Tibial nerve (tissue), 4 donors: ENCODE measurements around the gene HOXC4. TPM values are rescaled to one million over a fixed set of nuclear protein-coding genes. Genes with fewer than 3 reads are reported as not detected.

Experiments
- DNase-seq, 2 donors: peaks; one replicate each; pipeline ENCODE4 v3.0.0-alpha.2; 2019; ENCODE audit warnings: low spot score in 2 of 2
- H3K27ac ChIP-seq, 4 donors: fragments of 200-600 bp; sonication (generic) in 3 of 4; one replicate each; pipeline ENCODE4 v1.5.1; 2017 to 2019; ENCODE audit warnings: mild to moderate bottlenecking in 1 of 4
- H3K27me3 ChIP-seq, 2 donors: fragments of 200-600 bp; sonication (generic) in 1 of 2; one replicate each; pipeline versions ENCODE4 v1.5.1 to v1.6.0; 2017 to 2019
- H3K36me3 ChIP-seq, 3 donors: fragments of 200-600 bp; sonication (generic); one replicate each; pipeline ENCODE4 v1.5.1; 2018 to 2019
- H3K4me1 ChIP-seq, 4 donors: fragments of 200-600 bp; sonication (generic) in 3 of 4; one replicate each; pipeline ENCODE4 v1.5.1; 2017 to 2019
- H3K4me3 ChIP-seq, 4 donors: fragments of 200-600 bp; sonication (generic) in 3 of 4; one replicate each; pipeline ENCODE4 v1.5.1; 2017 to 2019; ENCODE audit warnings: mild to moderate bottlenecking in 1 of 4, moderate library complexity in 1 of 4
- H3K9me3 ChIP-seq, 4 donors: fragments of 200-600 bp; sonication (generic) in 3 of 4; one replicate each; pipeline ENCODE4 v1.5.1; 2017 to 2019
- CTCF ChIP-seq, 5 experiments: fragments of 200-600 bp in 3 of 5; fragments of 450-650 bp in 2 of 5; sonication (generic) in 3 of 5; IDR thresholded peaks; one replicate each; pipeline ENCODE4 v1.5.1; 2016 to 2019; ENCODE audit warnings: antibody characterized with exemption in 5 of 5, mild to moderate bottlenecking in 3 of 5, moderate library complexity in 2 of 5
- EP300 ChIP-seq, 2 donors: sonication (generic); formaldehyde crosslinking; IDR thresholded peaks; one replicate each; pipeline ENCODE4 v1.6.1; 2017; ENCODE audit warnings: antibody characterized with exemption in 2 of 2, mild to moderate bottlenecking in 1 of 2
- POLR2A ChIP-seq, 2 donors: fragments of 450-650 bp; IDR thresholded peaks; one replicate each; pipeline ENCODE4 v1.6.1; 2017; ENCODE audit warnings: antibody characterized with exemption in 2 of 2, mild to moderate bottlenecking in 2 of 2, moderate library complexity in 2 of 2
- WGBS, 2 donors: methylation state at CpG; one replicate each; pipeline ENCODE4 v1.1.5; 2018; 5-methylcytosine and 5-hydroxymethylcytosine counted together
- total RNA-seq, 4 donors: library from RNA; depleted of rRNA; stranded (reverse); fragments of >200 nt; gene quantifications; one replicate each; pipeline ENCODE4 v1.1.0, GENCODE V29; 2016

HOXC4 gene
- total RNA-seq, 4 donors from 2014 or later, result 2.7 to 8.1 (median 4.1) TPM

- H3K4me3 ChIP-seq, result peak overlapping the region; percentile 53 to 74 (median 62)
- H3K36me3 ChIP-seq, result no peaks in the 10 kb centered on the region
- H3K4me1 ChIP-seq, result peaks cover 0 to 87% (median 29%) of the 10 kb centered on the region in 4 donors
- H3K27me3 ChIP-seq, result peaks cover 0 to 30% of the 10 kb centered on the region in 2 donors
- WGBS, 2 donors, result 10 to 22% methylated on average over 10 of the region's 10 CpGs
- peak overlapping the region; percentile 87 to 99 (median 96) for H3K27ac ChIP-seq
- TF ChIP-seq EP300 (IDR thresholded peaks at IDR 0.05), result no peak
- no peak for TF ChIP-seq POLR2A (IDR thresholded peaks at IDR 0.05)
- TF ChIP-seq CTCF (IDR thresholded peaks at IDR 0.05), result no peak
- H3K9me3 ChIP-seq, result no peaks in the 10 kb centered on the region
- no peak for DNase-seq
Measured at GRCh38 chr12:54019924-54020590, 33.6 kb upstream of the HOXC4 start.

- 18 to 25% methylated on average over 23 of the region's 23 CpGs for WGBS, 2 donors
- H3K4me3 ChIP-seq, result peak overlapping the region; percentile 53 to 74 (median 62)
- DNase-seq, result no peak
- no peaks in the 10 kb centered on the region for H3K36me3 ChIP-seq
- TF ChIP-seq POLR2A (IDR thresholded peaks at IDR 0.05), result no peak
- no peak for TF ChIP-seq CTCF (IDR thresholded peaks at IDR 0.05)
- no peak for TF ChIP-seq EP300 (IDR thresholded peaks at IDR 0.05)
- H3K4me1 ChIP-seq, result peaks cover 0 to 87% (median 30%) of the 10 kb centered on the region in 4 donors
- H3K27ac ChIP-seq, result peak overlapping the region; percentile 87 to 99 (median 96)
- H3K27me3 ChIP-seq, result peaks cover 0 to 28% of the 10 kb centered on the region in 2 donors
- no peaks in the 10 kb centered on the region for H3K9me3 ChIP-seq
Measured at GRCh38 chr12:54020591-54021405, 32.8 kb upstream of the HOXC4 start.

- no peak for DNase-seq
- peaks cover 0 to 88% (median 33%) of the 10 kb centered on the region in 4 donors for H3K4me1 ChIP-seq
- H3K4me3 ChIP-seq, result peak overlapping the region; percentile 53 to 74 (median 62)
- H3K9me3 ChIP-seq, result no peaks in the 10 kb centered on the region
- WGBS, 2 donors, result 17 to 26% methylated on average over 16 of the region's 16 CpGs
- TF ChIP-seq POLR2A (IDR thresholded peaks at IDR 0.05) (peak in 1 of 2 donors; percentile 37), EP300 (IDR thresholded peaks at IDR 0.05) (peak in 1 of 2 donors; percentile 74), CTCF (IDR thresholded peaks at IDR 0.05) (peak in 3 of 5 experiments; percentile 18 to 33 (median 26))
- peaks cover 0 to 32% of the 10 kb centered on the region in 2 donors for H3K27me3 ChIP-seq
- H3K36me3 ChIP-seq, result no peaks in the 10 kb centered on the region
- H3K27ac ChIP-seq, result peak overlapping the region; percentile 87 to 99 (median 96)
Measured at GRCh38 chr12:54021432-54022013, 32.1 kb upstream of the HOXC4 start.

DNA sequence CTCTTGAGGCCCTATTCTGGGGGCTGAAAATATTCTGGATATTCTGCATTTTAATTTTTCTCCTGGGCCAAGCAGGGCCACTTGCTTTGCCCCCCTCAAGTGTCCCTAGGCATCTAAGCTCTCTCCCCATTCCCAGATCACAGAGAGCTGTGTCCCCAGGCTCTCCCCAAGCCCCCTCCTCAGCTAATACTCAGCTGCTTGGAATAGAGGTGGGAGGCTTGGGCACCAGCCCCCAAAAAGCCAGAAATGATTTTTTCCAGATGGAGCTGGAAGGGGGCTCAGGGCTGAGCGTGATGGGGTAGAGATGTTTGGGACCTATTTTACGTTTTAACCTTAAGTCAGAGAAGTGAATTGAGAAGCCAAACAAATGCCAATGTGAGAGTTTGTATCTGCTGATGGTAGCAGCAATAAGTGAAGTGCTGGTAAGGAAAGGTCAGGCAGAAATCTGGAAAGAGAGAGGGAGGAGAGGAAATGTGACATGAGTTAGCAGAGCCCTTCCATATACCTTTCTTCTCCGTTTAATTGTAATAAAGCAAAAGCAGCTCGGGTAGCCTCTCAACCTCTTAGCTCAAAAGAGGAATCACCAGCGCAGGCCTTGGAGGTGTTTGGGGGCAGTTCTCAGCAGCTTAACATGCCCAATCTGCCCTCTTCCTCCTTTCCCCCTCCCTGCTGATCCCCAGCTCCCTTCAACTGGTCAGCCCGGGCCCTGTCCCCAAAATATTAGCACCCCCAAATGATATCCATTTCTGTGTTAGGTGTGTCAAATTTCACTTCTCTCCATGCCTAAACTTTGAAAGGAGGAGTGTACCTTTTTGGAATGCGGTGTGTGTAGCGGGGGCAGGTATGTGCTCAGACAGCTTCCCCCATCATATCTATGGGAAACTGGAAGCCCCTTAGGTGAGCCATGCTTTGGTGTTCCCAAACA lies 30.4 kb upstream of the HOXC4 start:
- Histone ChIP-seq H3K4me3 (peak overlapping the region in 1 of 4 donors; percentile 38), H3K36me3 (no peaks in the 10 kb centered on the region), H3K27ac (peak overlapping the region; percentile 46 to 99 (median 96)), H3K9me3 (no peaks in the 10 kb centered on the region), H3K27me3 (peaks cover 0 to 33% of the 10 kb centered on the region in 2 donors), H3K4me1 (peaks cover 0 to 94% (median 40%) of the 10 kb centered on the region in 4 donors)
- no peak for DNase-seq
- WGBS, 2 donors, result 48 to 51% methylated on average over 8 of the region's 8 CpGs
- no peak for TF ChIP-seq EP300 (IDR thresholded peaks at IDR 0.05)
- no peak for TF ChIP-seq POLR2A (IDR thresholded peaks at IDR 0.05)
- no peak for TF ChIP-seq CTCF (IDR thresholded peaks at IDR 0.05)
